Measurements from ENCODE around the gene CD79B. TPM values are rescaled to one million over a fixed set of nuclear protein-coding genes. Genes with fewer than 3 reads are reported as not detected.

The CD79B gene
- total and polyA plus RNA-seq, 9 of the 15 experiments (the other 6 are each of a cell fraction or from before 2014, with no cell fraction given) = 0.15 to 0.62 (median 0.44) TPM; not detected in 2

GRCh38 chr17:63961355-63962212 lies 29.5 kb upstream of the CD79B start (continued):
- TF ChIP-seq, protein P1, sequence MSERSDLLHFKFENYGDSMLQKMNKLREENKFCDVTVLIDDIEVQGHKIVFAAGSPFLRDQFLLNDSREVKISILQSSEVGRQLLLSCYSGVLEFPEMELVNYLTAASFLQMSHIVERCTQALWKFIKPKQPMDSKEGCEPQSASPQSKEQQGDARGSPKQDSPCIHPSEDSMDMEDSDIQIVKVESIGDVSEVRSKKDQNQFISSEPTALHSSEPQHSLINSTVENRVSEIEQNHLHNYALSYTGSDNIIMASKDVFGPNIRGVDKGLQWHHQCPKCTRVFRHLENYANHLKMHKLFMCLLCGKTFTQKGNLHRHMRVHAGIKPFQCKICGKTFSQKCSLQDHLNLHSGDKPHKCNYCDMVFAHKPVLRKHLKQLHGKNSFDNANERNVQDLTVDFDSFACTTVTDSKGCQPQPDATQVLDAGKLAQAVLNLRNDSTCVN (CRISPR knock-in tag; IDR thresholded peaks at IDR 0.05) = no peak
- TF ChIP-seq CBX5 (IDR thresholded peaks at IDR 0.05; ENCODE audit: borderline replicate concordance, low read depth) = no peak
- 0 out of 2 replicates have a peak, but pooled peaks have one; percentile 63 for TF ChIP-seq ATF4 (CRISPR knock-in tag; IDR thresholded peaks at IDR 0.05)
- TF ChIP-seq HES1 (IDR thresholded peaks at IDR 0.05; ENCODE audit: low read depth) = no peak; the same call in 1 of the 2 replicates
- TF ChIP-seq, protein P2, sequence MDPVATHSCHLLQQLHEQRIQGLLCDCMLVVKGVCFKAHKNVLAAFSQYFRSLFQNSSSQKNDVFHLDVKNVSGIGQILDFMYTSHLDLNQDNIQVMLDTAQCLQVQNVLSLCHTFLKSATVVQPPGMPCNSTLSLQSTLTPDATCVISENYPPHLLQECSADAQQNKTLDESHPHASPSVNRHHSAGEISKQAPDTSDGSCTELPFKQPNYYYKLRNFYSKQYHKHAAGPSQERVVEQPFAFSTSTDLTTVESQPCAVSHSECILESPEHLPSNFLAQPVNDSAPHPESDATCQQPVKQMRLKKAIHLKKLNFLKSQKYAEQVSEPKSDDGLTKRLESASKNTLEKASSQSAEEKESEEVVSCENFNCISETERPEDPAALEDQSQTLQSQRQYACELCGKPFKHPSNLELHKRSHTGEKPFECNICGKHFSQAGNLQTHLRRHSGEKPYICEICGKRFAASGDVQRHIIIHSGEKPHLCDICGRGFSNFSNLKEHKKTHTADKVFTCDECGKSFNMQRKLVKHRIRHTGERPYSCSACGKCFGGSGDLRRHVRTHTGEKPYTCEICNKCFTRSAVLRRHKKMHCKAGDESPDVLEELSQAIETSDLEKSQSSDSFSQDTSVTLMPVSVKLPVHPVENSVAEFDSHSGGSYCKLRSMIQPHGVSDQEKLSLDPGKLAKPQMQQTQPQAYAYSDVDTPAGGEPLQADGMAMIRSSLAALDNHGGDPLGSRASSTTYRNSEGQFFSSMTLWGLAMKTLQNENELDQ (CRISPR knock-in tag; IDR thresholded peaks at IDR 0.05; ENCODE audit: borderline replicate concordance) = no peak
- no peak for TF ChIP-seq USF2 (CRISPR knock-in tag; IDR thresholded peaks at IDR 0.05)
- TF ChIP-seq ZNF140 (CRISPR knock-in tag; IDR thresholded peaks at IDR 0.05) = no peak
- no peak for TF ChIP-seq RUNX1 (IDR thresholded peaks at IDR 0.05; ENCODE audit: low read depth)
- TF ChIP-seq EP400 (IDR thresholded peaks at IDR 0.05) = peak; percentile 74
- TF ChIP-seq LEF1 (IDR thresholded peaks at IDR 0.05) = no peak
- TF ChIP-seq ZNF695 (CRISPR knock-in tag; IDR thresholded peaks at IDR 0.05) = no peak
